Loucy (cell line): ENCODE results near the gene TGFBR3L.

Experiments used
- EZH2phosphoT487 ChIP-seq: fragments of 200-600 bp; IDR thresholded peaks from 2 replicates; pipeline ENCODE4 v1.6.1; 2018; ENCODE audit warnings: antibody characterized with exemption, mild to moderate bottlenecking, moderate library complexity, borderline replicate concordance
- TF ChIP-seq, protein P1 (sequence below): fragments of 200-600 bp; sonication (generic); conservative IDR thresholded peaks from 2 replicates; pipeline ENCODE4 v1.5.1; 2014; ENCODE audit warnings: mild to moderate bottlenecking, antibody characterized with exemption, low read length

GRCh38 chr19:7915250-7916102 lies 846 bp downstream of the TGFBR3L start:
- no peak for TF ChIP-seq EZH2phosphoT487
- TF ChIP-seq, protein P1, sequence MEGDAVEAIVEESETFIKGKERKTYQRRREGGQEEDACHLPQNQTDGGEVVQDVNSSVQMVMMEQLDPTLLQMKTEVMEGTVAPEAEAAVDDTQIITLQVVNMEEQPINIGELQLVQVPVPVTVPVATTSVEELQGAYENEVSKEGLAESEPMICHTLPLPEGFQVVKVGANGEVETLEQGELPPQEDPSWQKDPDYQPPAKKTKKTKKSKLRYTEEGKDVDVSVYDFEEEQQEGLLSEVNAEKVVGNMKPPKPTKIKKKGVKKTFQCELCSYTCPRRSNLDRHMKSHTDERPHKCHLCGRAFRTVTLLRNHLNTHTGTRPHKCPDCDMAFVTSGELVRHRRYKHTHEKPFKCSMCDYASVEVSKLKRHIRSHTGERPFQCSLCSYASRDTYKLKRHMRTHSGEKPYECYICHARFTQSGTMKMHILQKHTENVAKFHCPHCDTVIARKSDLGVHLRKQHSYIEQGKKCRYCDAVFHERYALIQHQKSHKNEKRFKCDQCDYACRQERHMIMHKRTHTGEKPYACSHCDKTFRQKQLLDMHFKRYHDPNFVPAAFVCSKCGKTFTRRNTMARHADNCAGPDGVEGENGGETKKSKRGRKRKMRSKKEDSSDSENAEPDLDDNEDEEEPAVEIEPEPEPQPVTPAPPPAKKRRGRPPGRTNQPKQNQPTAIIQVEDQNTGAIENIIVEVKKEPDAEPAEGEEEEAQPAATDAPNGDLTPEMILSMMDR: no peak
